Erythroblast (primary cell): Measurements from ENCODE around the gene ITPRIPL2.

Source experiments
- GATA1 ChIP-seq: IDR thresholded peaks from 2 replicates; pipeline ENCODE4 v1.6.1; 2011; ENCODE audit warnings: low read depth, mild to moderate bottlenecking, control low read depth, low read length, moderate library complexity
- POLR2A ChIP-seq: IDR thresholded peaks from 2 replicates; pipeline ENCODE4 v1.6.1; 2011; ENCODE audit warnings: mild to moderate bottlenecking, low read length

DNA sequence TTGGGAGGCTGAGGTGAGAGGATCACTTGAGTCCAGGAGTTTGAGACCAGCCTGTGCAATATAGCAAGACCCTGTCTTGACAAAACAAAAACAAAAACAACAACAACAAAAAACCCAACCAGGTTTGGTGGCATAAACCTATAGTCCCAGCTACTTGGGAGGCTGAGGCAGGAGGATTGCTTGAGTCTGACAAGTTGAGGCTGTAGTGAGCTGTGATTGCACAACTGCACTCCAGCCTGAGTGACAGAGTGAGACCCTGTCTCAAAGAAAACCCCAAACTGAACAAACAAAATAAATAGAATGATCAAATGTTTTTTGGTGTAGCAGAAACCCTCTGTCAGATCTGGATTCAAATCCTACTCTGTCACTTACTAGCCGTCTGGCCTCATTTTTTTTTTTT is 38.3 kb downstream of the ITPRIPL2 start:
- no peak for TF ChIP-seq POLR2A
- no peak for TF ChIP-seq GATA1
